Left ventricle myocardium inferior (tissue), 1 donor: ENCODE data around the gene DCC. TPM values are rescaled to one million over a fixed set of nuclear protein-coding genes. Genes with fewer than 3 reads are reported as not detected.
A peak's percentile ranks its signal among the peaks of the same experiment; 100 is the strongest.

Source experiments
- DNase-seq: peaks from one replicate; pipeline ENCODE4 v3.0.0-alpha.2; 2020
- H3K27ac ChIP-seq: fragments of 200-600 bp; replicated peaks from 2 replicates; pipeline ENCODE4 v1.8.0; 2021
- H3K27me3 ChIP-seq: fragments of 200-600 bp; 2 replicates; pipeline ENCODE4 v1.8.0; 2021; ENCODE audit warnings: low read depth
- H3K36me3 ChIP-seq: fragments of 200-600 bp; 2 replicates; pipeline ENCODE4 v1.8.0; 2021
- H3K4me1 ChIP-seq: fragments of 200-600 bp; 2 replicates; pipeline ENCODE4 v1.8.0; 2021
- H3K4me3 ChIP-seq: fragments of 200-600 bp; 2 replicates; pipeline ENCODE4 v1.8.0; 2021; ENCODE audit warnings: mild to moderate bottlenecking, moderate library complexity
- H3K9me3 ChIP-seq: fragments of 200-600 bp; replicated peaks from 2 replicates; pipeline ENCODE4 v1.8.0; 2021
- intact Hi-C: fragments of 100-400 bp; cut with micrococcal nuclease; formaldehyde crosslinking; loops from one replicate; pipeline ENCODE4 v1.11.0; 2022
- total RNA-seq: library from RNA; stranded (reverse); fragmentation: NEBNext Ultra II Directional; extraction: Animal tissue kit (Norgen Biotek cat#: 25700); gene quantifications from one replicate; pipeline ENCODE4 v1.2.1, GENCODE V29; 2021
- TF ChIP-seq, protein P1 (sequence below): fragments of 200-600 bp; IDR thresholded peaks from 2 replicates; pipeline ENCODE4 v1.8.0; 2021; ENCODE audit warnings: antibody characterized with exemption, mild to moderate bottlenecking, borderline replicate concordance
- donor health status: DM: no; HTN: yes; CAD: no; lungs with severe emphysema.

DCC gene
- total RNA-seq, 1 donor from 2014 or later: not detected

DNA sequence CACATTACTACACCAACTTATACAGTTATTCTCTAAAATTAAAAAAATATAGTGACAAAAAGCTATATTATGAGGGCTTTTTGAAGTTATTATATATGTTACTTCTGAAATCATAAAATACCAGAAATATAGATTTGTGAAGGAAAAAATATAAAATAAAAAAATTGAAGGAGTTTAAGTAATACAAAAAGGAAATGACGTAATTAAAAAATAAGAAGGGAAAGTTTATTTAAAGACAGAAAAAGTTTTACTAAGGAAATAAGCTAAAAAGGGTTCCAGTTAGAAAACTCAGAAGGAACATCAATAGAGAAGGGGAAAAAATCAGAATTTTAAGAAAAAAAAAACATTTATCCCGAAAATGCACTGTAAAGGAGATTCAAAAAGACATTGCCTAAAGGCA, 1187.4 kb downstream of the DCC start:
- intact Hi-C loops: no loop called here
- no peak overlapping the region for H3K27ac ChIP-seq
- H3K9me3 ChIP-seq: peaks cover 11% of the 10 kb centered on the region
- no peak for DNase-seq
- H3K36me3 ChIP-seq: no peaks in the 10 kb centered on the region
- TF ChIP-seq, protein P1, sequence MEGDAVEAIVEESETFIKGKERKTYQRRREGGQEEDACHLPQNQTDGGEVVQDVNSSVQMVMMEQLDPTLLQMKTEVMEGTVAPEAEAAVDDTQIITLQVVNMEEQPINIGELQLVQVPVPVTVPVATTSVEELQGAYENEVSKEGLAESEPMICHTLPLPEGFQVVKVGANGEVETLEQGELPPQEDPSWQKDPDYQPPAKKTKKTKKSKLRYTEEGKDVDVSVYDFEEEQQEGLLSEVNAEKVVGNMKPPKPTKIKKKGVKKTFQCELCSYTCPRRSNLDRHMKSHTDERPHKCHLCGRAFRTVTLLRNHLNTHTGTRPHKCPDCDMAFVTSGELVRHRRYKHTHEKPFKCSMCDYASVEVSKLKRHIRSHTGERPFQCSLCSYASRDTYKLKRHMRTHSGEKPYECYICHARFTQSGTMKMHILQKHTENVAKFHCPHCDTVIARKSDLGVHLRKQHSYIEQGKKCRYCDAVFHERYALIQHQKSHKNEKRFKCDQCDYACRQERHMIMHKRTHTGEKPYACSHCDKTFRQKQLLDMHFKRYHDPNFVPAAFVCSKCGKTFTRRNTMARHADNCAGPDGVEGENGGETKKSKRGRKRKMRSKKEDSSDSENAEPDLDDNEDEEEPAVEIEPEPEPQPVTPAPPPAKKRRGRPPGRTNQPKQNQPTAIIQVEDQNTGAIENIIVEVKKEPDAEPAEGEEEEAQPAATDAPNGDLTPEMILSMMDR: no peak
- no peaks in the 10 kb centered on the region for H3K27me3 ChIP-seq
- H3K4me1 ChIP-seq: no peaks in the 10 kb centered on the region
- no peak overlapping the region for H3K4me3 ChIP-seq

DNA sequence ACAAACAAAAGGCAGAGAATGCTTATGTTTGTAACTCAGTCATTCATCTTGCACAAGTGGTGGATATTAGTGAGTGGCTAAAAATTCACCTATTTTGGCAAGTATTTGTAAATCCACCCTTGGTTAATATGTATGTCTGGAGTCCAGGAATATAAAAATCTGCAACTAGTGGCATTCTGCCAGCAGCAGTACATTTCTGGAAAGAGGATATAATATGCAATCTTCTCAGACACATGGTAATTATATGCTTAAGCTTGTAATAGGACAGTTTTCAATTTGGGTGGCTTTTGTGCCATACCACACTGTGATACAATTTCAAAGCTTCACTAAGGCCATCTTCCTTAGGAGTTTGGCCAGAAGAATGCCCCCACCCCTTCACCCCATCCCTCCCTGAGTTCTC, 1191.2 kb downstream of the DCC start:
- Histone ChIP-seq H3K27ac (no peak overlapping the region), H3K9me3 (no peaks in the 10 kb centered on the region), H3K4me1 (peaks cover 5% of the 10 kb centered on the region), H3K4me3 (no peak overlapping the region), H3K36me3 (no peaks in the 10 kb centered on the region), H3K27me3 (no peaks in the 10 kb centered on the region)
- TF ChIP-seq, protein P1: no peak
- no peak for DNase-seq
- intact Hi-C loops: no loop called here

DNA sequence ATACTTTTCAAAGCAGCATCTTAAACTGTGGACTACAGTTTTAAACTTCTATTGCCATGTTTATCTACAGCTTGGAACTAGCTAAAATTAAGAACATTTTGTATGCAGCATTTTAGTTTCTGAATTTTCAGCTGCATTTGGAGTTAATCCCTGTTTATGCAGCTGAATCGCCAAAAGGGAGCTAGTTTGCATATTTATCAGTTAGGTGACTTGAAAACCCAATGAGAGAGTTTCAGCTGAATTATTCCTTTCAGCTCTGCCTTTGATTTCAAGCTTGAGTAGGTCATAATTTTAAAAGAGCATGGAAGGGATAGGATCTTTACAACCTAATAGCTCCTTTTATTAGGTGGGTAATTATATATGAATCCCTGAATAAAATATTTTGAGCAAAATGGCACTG, 1191.9 kb downstream of the DCC start:
- no peak overlapping the region for H3K27ac ChIP-seq
- intact Hi-C loops: no loop called here
- no peak for DNase-seq

DNA sequence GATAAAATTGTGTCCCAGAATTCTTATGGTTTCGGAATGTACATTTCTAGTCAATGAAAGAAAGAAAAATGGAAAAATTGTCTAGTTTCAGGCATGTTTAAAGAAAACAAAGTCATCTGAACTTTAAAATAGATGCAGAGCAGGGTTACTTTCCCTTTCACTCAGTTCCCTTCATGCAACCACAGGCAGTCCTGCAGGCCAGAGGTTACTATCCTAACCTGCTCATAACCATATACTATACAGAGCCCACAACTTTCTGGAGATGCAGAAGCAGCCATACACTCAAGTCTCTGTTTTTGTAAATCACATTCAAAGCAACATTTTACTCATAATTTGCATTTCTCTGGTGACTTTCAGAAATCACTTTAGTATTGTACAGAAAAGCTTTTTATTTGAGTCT, 1194.2 kb downstream of the DCC start:
- no peaks in the 10 kb centered on the region for H3K36me3 ChIP-seq
- H3K27me3 ChIP-seq: no peaks in the 10 kb centered on the region
- TF ChIP-seq, protein P1: no peak
- peaks cover 5% of the 10 kb centered on the region for H3K4me1 ChIP-seq
- H3K27ac ChIP-seq: no peak overlapping the region
- H3K9me3 ChIP-seq: no peaks in the 10 kb centered on the region
- H3K4me3 ChIP-seq: no peak overlapping the region
- intact Hi-C loops: no loop called here
- no peak for DNase-seq

More for the DNA sequence above, 1191.9 kb downstream of the DCC start:
- Histone ChIP-seq H3K4me1 (peaks cover 5% of the 10 kb centered on the region), H3K4me3 (no peak overlapping the region), H3K36me3 (no peaks in the 10 kb centered on the region), H3K9me3 (no peaks in the 10 kb centered on the region), H3K27me3 (no peaks in the 10 kb centered on the region)
- TF ChIP-seq, protein P1: no peak

DNA sequence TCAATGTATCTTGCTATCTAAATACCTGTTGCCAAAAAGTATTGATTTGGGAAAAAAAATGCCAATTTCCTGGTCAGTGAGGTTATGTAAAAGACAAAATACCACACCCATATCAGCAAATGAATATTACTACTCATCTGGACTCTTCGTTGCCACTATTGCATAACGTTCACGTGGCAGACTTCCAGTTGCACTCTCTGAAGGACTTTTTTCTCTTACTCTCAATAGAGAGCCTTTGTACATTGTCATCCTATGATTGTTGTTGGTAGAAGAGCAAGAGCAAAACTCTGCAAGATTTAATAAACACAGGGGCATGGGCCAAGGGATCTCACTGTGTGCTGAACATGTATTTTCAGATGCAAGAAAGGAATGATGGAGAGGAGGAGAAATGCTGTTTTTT, 1194.7 kb downstream of the DCC start:
- DNase-seq: peak; percentile 43
- Histone ChIP-seq H3K27ac (no peak overlapping the region), H3K4me1 (peaks cover 5% of the 10 kb centered on the region), H3K4me3 (no peak overlapping the region), H3K27me3 (no peaks in the 10 kb centered on the region), H3K36me3 (no peaks in the 10 kb centered on the region), H3K9me3 (no peaks in the 10 kb centered on the region)
- TF ChIP-seq, protein P1: no peak
- intact Hi-C loops: no loop called here

DNA sequence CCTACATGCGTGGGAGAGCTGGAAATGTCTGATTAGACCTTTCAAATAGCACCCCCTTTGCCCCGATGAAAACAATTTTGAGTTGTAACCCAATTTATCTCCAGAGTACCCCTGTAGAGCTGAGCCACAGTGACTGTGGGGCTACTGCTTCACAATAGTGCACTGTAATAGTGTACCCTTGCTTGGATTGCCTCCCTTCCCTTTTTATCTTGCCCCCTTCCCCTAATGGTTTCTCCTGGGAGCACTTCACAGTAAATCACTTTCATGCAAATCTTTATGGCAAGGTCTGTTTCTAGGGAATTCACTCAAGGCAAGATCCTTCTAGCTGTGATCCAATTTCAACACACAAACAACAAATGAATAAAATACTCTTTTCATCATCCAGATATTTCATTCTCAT, 1196.9 kb downstream of the DCC start:
- intact Hi-C loops: no loop called here
- Histone ChIP-seq H3K27ac (no peak overlapping the region), H3K9me3 (no peaks in the 10 kb centered on the region), H3K4me3 (no peak overlapping the region), H3K36me3 (no peaks in the 10 kb centered on the region), H3K4me1 (peaks cover 5% of the 10 kb centered on the region), H3K27me3 (no peaks in the 10 kb centered on the region)
- no peak for DNase-seq
- TF ChIP-seq, protein P1: no peak
